Measurements from ENCODE around the gene PROK1.

Gene PROK1

GRCh38 chr1:110490791-110491451, 40.0 kb downstream of the PROK1 start:
- no peak for DNase-seq

GRCh38 chr1:110492573-110492972, 41.6 kb downstream of the PROK1 start:
- no peak for DNase-seq

GRCh38 chr1:110493059-110493699, 42.2 kb downstream of the PROK1 start:
- no peak for DNase-seq

GRCh38 chr1:110494036-110494435, 43.1 kb downstream of the PROK1 start:
- DNase-seq: no peak

- no peak for DNase-seq
Measured at GRCh38 chr1:110494522-110495406, 43.8 kb downstream of the PROK1 start.

GRCh38 chr1:110495926-110496600, 45.1 kb downstream of the PROK1 start:
- peak; percentile 68 to 74 for DNase-seq

- DNase-seq: no peak
Measured at GRCh38 chr1:110498270-110498669, 47.3 kb downstream of the PROK1 start.

GRCh38 chr1:110501488-110502132, 50.7 kb downstream of the PROK1 start:
- no peak for DNase-seq

- peak in 1 of 2 donors; percentile 7 for DNase-seq
Measured at GRCh38 chr1:110502402-110503151, 51.6 kb downstream of the PROK1 start.

- DNase-seq: no peak
Measured at GRCh38 chr1:110503471-110503870, 52.5 kb downstream of the PROK1 start.

GRCh38 chr1:110504226-110504625, 53.3 kb downstream of the PROK1 start:
- no peak for DNase-seq

GRCh38 chr1:110505596-110505995, 54.6 kb downstream of the PROK1 start:
- DNase-seq: no peak

GRCh38 chr1:110506541-110506940, 55.6 kb downstream of the PROK1 start:
- DNase-seq: no peak

Measured in CD4-positive, alpha-beta T cell treated with Interleukin-1 beta for 1 hour (primary cell).